Smooth muscle cell of trachea (primary cell): ENCODE measurements around the gene PKD2L2. TPM values are rescaled to one million over a fixed set of nuclear protein-coding genes. Genes with fewer than 3 reads are reported as not detected.

Experiments used
- total RNA-seq: library from RNA; depleted of rRNA; stranded (reverse); fragments of >200 nt; gene quantifications from 2 replicates; pipeline ENCODE4 v1.2.1, GENCODE V29; 2014

Gene PKD2L2
- not detected in 2 replicates for total RNA-seq

DNA sequence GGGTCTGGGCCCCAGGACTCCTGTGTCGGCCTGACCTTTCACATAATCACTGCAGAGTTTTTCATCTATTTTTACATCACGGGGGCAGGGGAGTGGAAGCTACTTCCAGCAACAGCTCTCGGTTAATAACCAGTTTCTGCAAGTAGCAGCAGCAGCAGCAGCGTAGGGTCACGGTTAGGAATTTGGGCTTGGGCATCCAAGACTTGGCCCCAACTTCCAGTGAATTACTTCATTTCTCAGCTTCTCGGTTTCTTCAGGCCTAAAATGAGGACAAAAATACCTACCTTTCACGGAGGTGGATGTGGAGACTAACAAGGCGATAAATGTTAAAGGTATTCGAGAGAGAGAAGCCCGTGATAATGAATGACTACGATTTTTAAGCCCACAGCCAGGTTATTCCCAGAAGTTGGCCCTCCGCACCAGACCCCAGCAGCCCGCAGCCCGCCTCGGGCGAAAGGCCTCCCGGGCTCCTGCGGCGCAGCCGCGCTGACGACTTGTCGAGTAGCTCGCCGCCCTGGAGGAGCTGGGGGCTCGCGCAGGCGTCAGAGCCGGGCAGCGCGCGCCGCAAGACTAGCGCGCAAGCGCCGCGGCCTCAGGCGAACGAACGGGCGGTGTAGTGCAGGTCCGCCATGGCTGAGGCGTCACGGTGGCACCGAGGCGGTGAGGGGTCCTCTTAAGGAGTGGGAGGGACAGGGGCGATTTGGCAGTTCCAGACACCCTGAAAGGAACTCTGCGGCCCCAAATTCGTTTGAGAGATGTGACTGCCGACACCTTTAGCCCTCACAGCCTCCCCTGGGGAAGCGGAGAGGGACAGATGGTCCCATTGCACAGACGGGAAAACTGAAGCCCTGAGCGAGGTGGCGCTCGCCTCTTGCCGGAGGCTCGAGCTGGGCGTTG is at the start of gene PKD2L2:
PKD2L2 (plus strand) TSS at position 595 of the 897 bp plus-strand sequence; CDS start at position 630, 35 bp downstream.

DNA sequence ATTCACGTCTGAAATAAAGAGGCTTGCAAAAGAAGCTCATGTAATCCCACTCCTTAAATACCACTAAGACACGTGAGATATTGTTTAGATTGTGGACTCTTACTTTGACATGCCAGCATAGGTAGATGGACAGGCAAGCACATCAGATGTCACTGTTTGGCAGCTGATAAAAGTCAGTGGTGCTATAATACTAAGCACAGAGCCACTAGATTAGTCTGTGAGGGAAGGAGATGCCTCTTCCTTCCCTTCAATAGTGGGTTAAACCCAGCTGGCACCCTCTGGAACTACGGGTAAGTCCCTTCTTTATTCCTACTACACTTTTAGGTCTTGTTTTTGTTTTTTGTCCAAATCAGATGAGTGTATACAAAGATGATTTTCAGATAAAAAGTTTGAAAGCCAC is 21.6 kb upstream of the PKD2L2 start, which contains the start of gene MYOT:
MYOT (plus strand) TSS at position 197 of the 400 bp plus-strand sequence. CDS start 2,792 bp downstream, outside the sequence.

Other genes with a start within 250 kb of the PKD2L2 start
- gene KLHL3, start 153.4 kb upstream of the PKD2L2 start, total RNA-seq: 1.2 and 3.8 TPM in 2 replicates
- 8.4 and 9.9 TPM in 2 replicates for gene HNRNPA0, start 135.1 kb upstream of the PKD2L2 start, total RNA-seq
- not detected in 2 replicates for gene MYOT, start 21.6 kb upstream of the PKD2L2 start, total RNA-seq
- gene FAM13B, start 143.6 kb downstream of the PKD2L2 start, total RNA-seq: 20.2 and 33.5 TPM in 2 replicates
- not detected in 2 replicates for gene WNT8A, start 194.6 kb downstream of the PKD2L2 start, total RNA-seq
- gene NME5, start 250.0 kb downstream of the PKD2L2 start, total RNA-seq: 2.6 and 2.8 TPM in 2 replicates